Measurements from ENCODE around the gene CDC42EP4.
A peak's percentile ranks its signal among the peaks of the same experiment; 100 is the strongest.

The CDC42EP4 gene

GRCh38 chr17:73311781-73312641 is at the start of gene CDC42EP4:
TSS of gene CDC42EP4 (minus strand) at chr17:73312001. CDS start at chr17:73286500, 25,501 bp downstream.
- peak; percentile 30 for DNase-seq

- no peak for DNase-seq
Measured at GRCh38 chr17:73360961-73361761, 49.4 kb upstream of the CDC42EP4 start.

GRCh38 chr17:73359987-73360410 is 48.2 kb upstream of the CDC42EP4 start:
- DNase-seq, result no peak

GRCh38 chr17:73359352-73359751 is 47.6 kb upstream of the CDC42EP4 start:
- no peak for DNase-seq

- DNase-seq, result no peak
Measured at GRCh38 chr17:73358668-73359067, 46.9 kb upstream of the CDC42EP4 start.

GRCh38 chr17:73357981-73358380 is 46.2 kb upstream of the CDC42EP4 start:
- DNase-seq, result no peak

- no peak for DNase-seq
Measured at GRCh38 chr17:73357318-73357717, 45.5 kb upstream of the CDC42EP4 start.

- no peak for DNase-seq
Measured at GRCh38 chr17:73356561-73357170, 44.9 kb upstream of the CDC42EP4 start.

- no peak for DNase-seq
Measured at GRCh38 chr17:73354423-73355284, 42.9 kb upstream of the CDC42EP4 start.

GRCh38 chr17:73352261-73352660 is 40.5 kb upstream of the CDC42EP4 start:
- no peak for DNase-seq

GRCh38 chr17:73351764-73352163 is 40.0 kb upstream of the CDC42EP4 start:
- no peak for DNase-seq

- DNase-seq, result no peak
Measured at GRCh38 chr17:73350864-73351263, 39.1 kb upstream of the CDC42EP4 start.

GRCh38 chr17:73349647-73350046 is 37.8 kb upstream of the CDC42EP4 start:
- DNase-seq, result no peak

GRCh38 chr17:73349138-73349537 is 37.3 kb upstream of the CDC42EP4 start:
- no peak for DNase-seq

- no peak for DNase-seq
Measured at GRCh38 chr17:73348829-73349095, 37.0 kb upstream of the CDC42EP4 start.

- no peak for DNase-seq
Measured at GRCh38 chr17:73348018-73348828, 36.4 kb upstream of the CDC42EP4 start.

- no peak for DNase-seq
Measured at GRCh38 chr17:73347351-73347750, 35.5 kb upstream of the CDC42EP4 start.

GRCh38 chr17:73346501-73347162 is 34.8 kb upstream of the CDC42EP4 start:
- DNase-seq, result no peak

- no peak for DNase-seq
Measured at GRCh38 chr17:73343739-73344454, 32.1 kb upstream of the CDC42EP4 start.

- DNase-seq, result no peak
Measured at GRCh38 chr17:73343168-73343634, 31.4 kb upstream of the CDC42EP4 start.

Data from NCI-H1417 treated with DMSO at 0.1 percent for 48 hours (cell line).